ENCODE measurements around the gene B4GAT1.

B4GAT1 gene

DNA sequence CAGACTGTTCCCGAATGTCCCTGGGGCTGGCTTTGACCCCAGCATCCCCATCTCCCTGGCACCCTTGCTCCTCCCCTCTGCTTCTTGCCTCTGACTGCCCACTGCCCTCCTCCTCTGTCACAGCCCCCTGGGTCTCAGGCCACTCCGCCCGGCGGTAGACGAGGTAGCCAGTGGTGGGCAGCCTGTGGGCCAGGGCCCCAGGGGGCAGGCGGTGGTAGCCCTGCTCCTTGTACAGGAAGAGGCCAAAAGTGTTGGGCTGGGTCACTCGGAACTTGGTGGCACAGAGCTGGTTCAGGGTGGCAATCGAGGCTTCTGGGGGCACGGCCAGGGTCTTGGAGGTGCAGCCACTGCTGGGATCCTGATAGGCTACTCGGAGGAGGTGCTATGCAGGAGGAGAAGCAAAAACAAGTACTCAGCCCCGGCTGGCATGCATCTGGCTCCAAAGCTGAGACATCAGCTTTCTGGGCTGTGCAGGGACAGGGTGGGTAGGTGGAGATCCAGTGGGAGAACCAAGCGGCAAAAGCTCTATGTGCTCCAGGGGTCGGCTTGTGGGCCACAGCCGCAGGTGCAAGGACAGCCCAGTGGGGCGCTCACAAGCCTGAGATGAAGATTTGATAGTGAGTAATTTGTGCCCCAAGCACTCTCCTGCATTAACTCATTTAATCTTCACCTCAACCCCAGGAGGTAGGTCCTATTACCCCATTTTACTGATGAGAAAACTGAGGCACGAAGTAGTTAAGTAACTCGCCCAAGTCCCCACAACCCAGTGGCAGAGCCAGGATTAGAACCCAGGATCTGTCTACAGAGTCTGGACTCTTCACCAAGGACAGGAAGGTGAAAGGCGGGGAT lies 14.8 kb downstream of the B4GAT1 start:
- Histone ChIP-seq H3K18ac (ENCODE audit: low read length) (no peak overlapping the region), H3K9ac (ENCODE audit: low read depth, low read length, poor library complexity) (no peak overlapping the region), H3K4me2 (ENCODE audit: insufficient read depth, low read length, poor library complexity, severe bottlenecking) (no peak overlapping the region), H2BK120ac (ENCODE audit: low read depth, low read length) (no peak overlapping the region), H4K8ac (ENCODE audit: low read depth, low read length) (peak overlapping the region; percentile 92), H3K36me3 (replicated peaks in 1 of 2; ENCODE audit: control insufficient read depth in 2 of 2, insufficient read depth in 2 of 2, low read length in 2 of 2) (peaks cover 3 to 4% of the 10 kb centered on the region in 2 donors), H2BK5ac (ENCODE audit: low read length) (no peak overlapping the region), H3K27me3 (ENCODE audit: control insufficient read depth in 3 of 3, insufficient read depth in 3 of 3, low read depth in 1 of 3, low read length in 3 of 3) (no peaks in the 10 kb centered on the region), H3K79me1 (ENCODE audit: low read depth, low read length) (peaks cover 4% of the 10 kb centered on the region), H4K91ac (ENCODE audit: low read depth, low read length, poor library complexity) (no peak overlapping the region), H2AFZ (ENCODE audit: low read length) (no peak overlapping the region), H3K9me3 (replicated peaks in 1 of 2; ENCODE audit: control insufficient read depth in 2 of 2, insufficient read depth in 1 of 2, low read depth in 1 of 2, low read length in 2 of 2) (no peaks in the 10 kb centered on the region), H3K4ac (ENCODE audit: low read length) (no peak overlapping the region), H3K14ac (ENCODE audit: low read length) (no peak overlapping the region), H2BK12ac (ENCODE audit: low read length) (no peak overlapping the region), H2BK15ac (ENCODE audit: low read length) (peak overlapping the region; percentile 7), H3K4me1 (ENCODE audit: control insufficient read depth in 2 of 2, insufficient read depth in 1 of 2, low read depth in 1 of 2, low read length in 2 of 2) (peaks cover 18 to 34% of the 10 kb centered on the region in 2 donors), H3K4me3 (ENCODE audit: low read length in 2 of 2) (no peak overlapping the region), H3K23ac (ENCODE audit: low read depth, low read length, poor library complexity) (no peak overlapping the region), H3K27ac (replicated peaks; ENCODE audit: low read length) (no peak overlapping the region), H2AK5ac (ENCODE audit: low read depth, low read length) (no peak overlapping the region)
- DNase-seq (ENCODE audit: low spot score), result no peak
- no CpG with 5 or more reads among the region's 18 CpGs for WGBS, 2 donors (ENCODE audit: extremely low coverage in 2 of 2, insufficient read length in 2 of 2, insufficient replicate concordance in 1 of 2)

DNA sequence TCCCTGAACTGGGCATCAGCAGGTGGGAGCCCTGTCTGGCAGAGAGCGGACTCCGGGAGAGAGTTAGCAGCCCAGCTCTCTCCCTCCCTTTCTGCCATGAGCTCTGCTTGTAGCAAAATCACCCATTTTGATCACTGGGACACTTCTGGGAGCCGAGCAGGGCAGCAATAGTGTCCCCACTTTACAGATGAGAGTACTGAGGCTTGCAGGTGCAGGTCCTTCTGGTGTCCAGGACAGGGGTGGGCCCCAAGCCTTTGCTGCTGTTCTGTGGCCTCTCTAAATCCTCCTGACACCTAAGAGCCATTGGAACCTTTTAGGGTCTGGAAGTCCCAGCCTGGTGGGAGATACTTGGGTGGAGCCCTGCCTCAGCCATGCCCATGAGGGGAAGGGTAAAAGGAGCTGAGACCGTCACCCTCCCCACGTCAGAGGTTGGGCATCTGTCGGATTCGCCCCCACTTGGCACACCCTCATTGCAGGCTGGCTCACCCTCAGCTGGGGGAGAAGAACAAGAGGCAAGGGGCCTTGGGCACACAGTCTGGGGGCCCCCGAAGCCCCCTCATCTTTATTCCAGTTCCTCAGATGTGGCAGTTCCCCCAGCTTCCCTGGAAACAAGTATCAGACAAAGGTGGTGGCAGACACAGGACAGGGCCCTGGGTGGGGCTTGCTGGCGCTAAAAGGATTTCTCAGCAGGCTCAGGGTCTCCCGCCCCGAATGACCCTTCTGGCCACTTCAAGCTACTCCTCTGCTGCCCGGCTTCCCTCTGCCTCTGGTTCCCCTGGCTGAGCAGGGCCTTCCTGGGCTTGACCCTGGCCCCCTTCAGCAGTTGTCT lies 15.7 kb downstream of the B4GAT1 start:
- Histone ChIP-seq H3K18ac (ENCODE audit: low read length) (no peak overlapping the region), H3K36me3 (replicated peaks in 1 of 2; ENCODE audit: control insufficient read depth in 2 of 2, insufficient read depth in 2 of 2, low read length in 2 of 2) (no peaks in the 10 kb centered on the region), H3K27me3 (ENCODE audit: control insufficient read depth in 3 of 3, insufficient read depth in 3 of 3, low read depth in 1 of 3, low read length in 3 of 3) (no peaks in the 10 kb centered on the region), H4K91ac (ENCODE audit: low read depth, low read length, poor library complexity) (no peak overlapping the region), H3K14ac (ENCODE audit: low read length) (no peak overlapping the region), H3K4me3 (ENCODE audit: low read length in 2 of 2) (no peak overlapping the region), H2BK12ac (ENCODE audit: low read length) (no peak overlapping the region), H2BK5ac (ENCODE audit: low read length) (no peak overlapping the region), H3K79me1 (ENCODE audit: low read depth, low read length) (peaks cover 4% of the 10 kb centered on the region), H4K8ac (ENCODE audit: low read depth, low read length) (no peak overlapping the region), H3K27ac (replicated peaks; ENCODE audit: low read length) (no peak overlapping the region), H3K23ac (ENCODE audit: low read depth, low read length, poor library complexity) (no peak overlapping the region), H3K4me1 (ENCODE audit: control insufficient read depth in 2 of 2, insufficient read depth in 1 of 2, low read depth in 1 of 2, low read length in 2 of 2) (peaks cover 18 to 34% of the 10 kb centered on the region in 2 donors), H2BK120ac (ENCODE audit: low read depth, low read length) (no peak overlapping the region), H2AFZ (ENCODE audit: low read length) (no peak overlapping the region), H3K4ac (ENCODE audit: low read length) (no peak overlapping the region), H2BK15ac (ENCODE audit: low read length) (peak overlapping the region; percentile 45), H3K9me3 (replicated peaks in 1 of 2; ENCODE audit: control insufficient read depth in 2 of 2, insufficient read depth in 1 of 2, low read depth in 1 of 2, low read length in 2 of 2) (no peaks in the 10 kb centered on the region), H2AK5ac (ENCODE audit: low read depth, low read length) (peak overlapping the region; percentile 58), H3K4me2 (ENCODE audit: insufficient read depth, low read length, poor library complexity, severe bottlenecking) (no peak overlapping the region), H3K9ac (ENCODE audit: low read depth, low read length, poor library complexity) (no peak overlapping the region)
- WGBS, 2 donors (ENCODE audit: extremely low coverage in 2 of 2, insufficient read length in 2 of 2, insufficient replicate concordance in 1 of 2), result no CpG with 5 or more reads among the region's 12 CpGs
- no peak for DNase-seq (ENCODE audit: low spot score)

DNA sequence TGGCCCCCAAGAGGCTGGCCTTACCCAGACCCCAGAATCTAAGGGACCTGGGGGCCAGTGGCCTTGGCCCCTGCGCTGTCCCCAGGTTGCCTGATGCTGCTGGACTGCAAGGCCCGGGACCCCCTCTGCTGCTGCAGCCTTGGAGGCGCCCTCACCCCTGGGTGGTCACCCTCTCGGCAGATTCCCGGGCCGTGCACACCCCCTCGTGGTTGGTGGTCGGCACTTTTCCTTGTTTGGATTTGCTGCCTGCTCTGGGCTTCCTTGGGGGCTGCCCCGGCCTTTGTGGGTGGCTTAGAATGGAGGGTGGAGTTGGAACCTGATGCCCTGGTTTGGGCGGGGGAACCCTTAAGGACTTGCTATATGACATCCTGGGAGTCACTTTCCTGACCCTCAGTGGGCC lies 16.5 kb downstream of the B4GAT1 start:
- Histone ChIP-seq H2BK12ac (ENCODE audit: low read length) (no peak overlapping the region), H4K91ac (ENCODE audit: low read depth, low read length, poor library complexity) (no peak overlapping the region), H3K4me3 (ENCODE audit: low read length in 2 of 2) (no peak overlapping the region), H4K8ac (ENCODE audit: low read depth, low read length) (no peak overlapping the region), H3K27me3 (ENCODE audit: control insufficient read depth in 3 of 3, insufficient read depth in 3 of 3, low read depth in 1 of 3, low read length in 3 of 3) (no peaks in the 10 kb centered on the region), H3K36me3 (replicated peaks in 1 of 2; ENCODE audit: control insufficient read depth in 2 of 2, insufficient read depth in 2 of 2, low read length in 2 of 2) (no peaks in the 10 kb centered on the region), H3K4me1 (ENCODE audit: control insufficient read depth in 2 of 2, insufficient read depth in 1 of 2, low read depth in 1 of 2, low read length in 2 of 2) (peaks cover 17 to 34% of the 10 kb centered on the region in 2 donors), H3K23ac (ENCODE audit: low read depth, low read length, poor library complexity) (no peak overlapping the region), H3K79me1 (ENCODE audit: low read depth, low read length) (peaks cover 4% of the 10 kb centered on the region), H2BK15ac (ENCODE audit: low read length) (no peak overlapping the region), H3K27ac (replicated peaks; ENCODE audit: low read length) (no peak overlapping the region), H3K9me3 (replicated peaks in 1 of 2; ENCODE audit: control insufficient read depth in 2 of 2, insufficient read depth in 1 of 2, low read depth in 1 of 2, low read length in 2 of 2) (no peaks in the 10 kb centered on the region), H3K14ac (ENCODE audit: low read length) (no peak overlapping the region), H2BK120ac (ENCODE audit: low read depth, low read length) (no peak overlapping the region), H2AK5ac (ENCODE audit: low read depth, low read length) (no peak overlapping the region), H3K4me2 (ENCODE audit: insufficient read depth, low read length, poor library complexity, severe bottlenecking) (no peak overlapping the region), H3K4ac (ENCODE audit: low read length) (no peak overlapping the region), H2AFZ (ENCODE audit: low read length) (no peak overlapping the region), H3K18ac (ENCODE audit: low read length) (no peak overlapping the region), H3K9ac (ENCODE audit: low read depth, low read length, poor library complexity) (no peak overlapping the region), H2BK5ac (ENCODE audit: low read length) (no peak overlapping the region)
- no CpG with 5 or more reads among the region's 10 CpGs for WGBS, 2 donors (ENCODE audit: extremely low coverage in 2 of 2, insufficient read length in 2 of 2, insufficient replicate concordance in 1 of 2)
- DNase-seq (ENCODE audit: low spot score), result no peak

DNA sequence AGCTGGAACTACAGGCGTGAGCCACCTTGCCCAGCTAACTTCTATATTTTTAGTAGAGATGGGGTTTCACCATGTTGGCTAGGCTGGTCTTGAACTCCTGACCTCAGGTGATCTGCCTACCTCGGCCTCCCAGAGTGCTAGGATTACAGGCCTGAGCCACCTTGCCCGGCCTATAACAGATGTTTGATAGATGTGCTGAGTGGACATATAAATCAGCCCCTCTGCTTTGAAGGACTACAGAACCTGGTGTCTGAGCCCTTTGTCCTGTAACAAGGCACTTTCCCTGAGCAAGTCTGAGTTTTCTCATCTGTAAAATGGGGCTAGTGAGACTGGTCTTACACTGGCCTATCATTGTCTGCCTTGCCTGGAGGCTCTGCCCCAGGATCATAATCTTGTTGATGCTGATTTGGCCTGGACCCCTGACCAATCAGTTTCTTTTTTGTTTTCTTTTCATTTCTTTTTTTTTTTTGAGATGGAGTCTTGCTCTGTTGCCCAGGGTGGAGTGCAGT lies 18.2 kb downstream of the B4GAT1 start:
- Histone ChIP-seq H2AK5ac (ENCODE audit: low read depth, low read length) (no peak overlapping the region), H3K36me3 (replicated peaks in 1 of 2; ENCODE audit: control insufficient read depth in 2 of 2, insufficient read depth in 2 of 2, low read length in 2 of 2) (no peaks in the 10 kb centered on the region), H2BK5ac (ENCODE audit: low read length) (no peak overlapping the region), H3K4me2 (ENCODE audit: insufficient read depth, low read length, poor library complexity, severe bottlenecking) (no peak overlapping the region), H3K14ac (ENCODE audit: low read length) (no peak overlapping the region), H2BK15ac (ENCODE audit: low read length) (no peak overlapping the region), H2BK120ac (ENCODE audit: low read depth, low read length) (no peak overlapping the region), H4K8ac (ENCODE audit: low read depth, low read length) (no peak overlapping the region), H4K91ac (ENCODE audit: low read depth, low read length, poor library complexity) (no peak overlapping the region), H3K4me3 (ENCODE audit: low read length in 2 of 2) (no peak overlapping the region), H3K18ac (ENCODE audit: low read length) (no peak overlapping the region), H2AFZ (ENCODE audit: low read length) (no peak overlapping the region), H3K27me3 (ENCODE audit: control insufficient read depth in 3 of 3, insufficient read depth in 3 of 3, low read depth in 1 of 3, low read length in 3 of 3) (no peaks in the 10 kb centered on the region), H3K4ac (ENCODE audit: low read length) (no peak overlapping the region), H3K79me1 (ENCODE audit: low read depth, low read length) (peaks cover under 1% of the 10 kb centered on the region), H3K4me1 (ENCODE audit: control insufficient read depth in 2 of 2, insufficient read depth in 1 of 2, low read depth in 1 of 2, low read length in 2 of 2) (peaks cover 19 to 40% of the 10 kb centered on the region in 2 donors), H3K27ac (replicated peaks; ENCODE audit: low read length) (no peak overlapping the region), H3K9me3 (replicated peaks in 1 of 2; ENCODE audit: control insufficient read depth in 2 of 2, insufficient read depth in 1 of 2, low read depth in 1 of 2, low read length in 2 of 2) (no peaks in the 10 kb centered on the region), H3K23ac (ENCODE audit: low read depth, low read length, poor library complexity) (no peak overlapping the region), H3K9ac (ENCODE audit: low read depth, low read length, poor library complexity) (no peak overlapping the region), H2BK12ac (ENCODE audit: low read length) (no peak overlapping the region)
- DNase-seq (ENCODE audit: low spot score), result no peak
- no CpG with 5 or more reads among the region's 3 CpGs for WGBS, 2 donors (ENCODE audit: extremely low coverage in 2 of 2, insufficient read length in 2 of 2, insufficient replicate concordance in 1 of 2)

Measured in neuronal stem cell (in vitro differentiated cells).